Measurements from ENCODE around the gene OR51D1.

The OR51D1 gene

GRCh38 chr11:4636962-4637661 is at the start of gene OR51D1:
Gene OR51D1 (plus strand): TSS chr11:4637477. CDS start chr11:4639791, 2,314 bp downstream.
- peak; percentile 76 for DNase-seq (ENCODE audit: low spot score)

GRCh38 chr11:4589017-4589416 is 48.3 kb upstream of the OR51D1 start:
- DNase-seq (ENCODE audit: low spot score): no peak

GRCh38 chr11:4593739-4594138 is 43.5 kb upstream of the OR51D1 start, which contains the start of gene OR52I1:
Gene OR52I1 (plus strand): TSS chr11:4594039. CDS start chr11:4594039, 0 bp downstream.
- no peak for DNase-seq (ENCODE audit: low spot score)

DNA sequence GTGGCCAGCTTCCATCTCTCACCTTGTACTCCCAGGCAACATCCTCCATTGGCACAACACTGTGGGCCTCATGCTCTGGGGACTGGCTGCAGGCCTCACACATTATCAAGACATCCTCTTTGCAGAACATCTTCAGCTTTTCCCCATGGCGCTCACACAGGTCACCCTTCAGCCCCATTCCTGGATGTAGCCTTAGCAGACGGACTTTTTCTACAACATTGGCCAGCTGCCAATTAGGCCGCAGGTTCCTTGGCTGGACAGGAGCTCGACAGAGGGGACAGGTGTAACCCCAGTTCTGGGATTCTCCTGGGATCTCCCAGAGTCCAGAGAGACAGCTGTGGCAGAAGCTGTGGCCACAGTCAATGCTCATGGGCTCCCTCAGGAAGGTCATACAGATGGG is 32.2 kb upstream of the OR51D1 start:
- no peak for DNase-seq (ENCODE audit: low spot score)

DNA sequence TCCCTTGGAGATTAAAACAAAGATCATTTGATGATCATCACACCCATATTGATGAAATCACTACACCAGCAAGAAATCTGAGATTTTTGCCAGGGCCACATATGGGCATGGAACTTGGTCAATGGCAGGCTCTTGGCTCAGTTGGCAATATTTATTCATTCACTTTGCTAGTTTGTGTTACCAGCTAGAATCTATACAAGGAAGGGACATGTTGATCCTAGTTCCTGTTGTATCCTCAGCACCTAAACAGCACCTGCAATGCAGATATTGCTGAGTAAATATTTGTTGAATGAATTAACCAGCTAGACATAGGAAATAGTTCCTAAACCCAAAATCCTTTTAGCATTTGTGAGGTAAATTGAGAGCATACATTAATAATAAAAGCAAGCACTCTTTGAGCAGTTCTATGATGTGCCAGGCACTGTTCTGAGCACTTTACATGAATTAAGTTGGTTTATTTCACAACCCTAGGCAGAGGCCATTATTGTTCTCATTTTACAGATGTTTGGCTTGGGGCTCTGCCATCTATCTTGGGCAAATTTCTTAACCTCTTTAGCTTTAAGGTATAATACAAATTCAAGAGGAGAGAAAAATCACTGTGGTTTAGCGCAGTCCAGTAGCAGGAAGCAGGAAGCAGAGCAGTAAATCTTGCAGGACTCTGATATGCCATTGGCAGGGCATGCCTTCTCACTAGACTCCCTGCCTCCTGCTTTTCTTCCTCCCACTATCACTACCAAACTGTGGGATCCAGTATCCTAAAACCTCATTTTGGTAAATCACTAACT is 30.9 kb upstream of the OR51D1 start:
- no peak for DNase-seq (ENCODE audit: low spot score)

GRCh38 chr11:4607096-4607495 is 30.2 kb upstream of the OR51D1 start:
- DNase-seq (ENCODE audit: low spot score): no peak

GRCh38 chr11:4607781-4608666 is 29.3 kb upstream of the OR51D1 start, which contains the start of gene TRIM68:
Gene TRIM68 (minus strand): TSS chr11:4608231. CDS start chr11:4605504, 2,727 bp downstream.
- DNase-seq (ENCODE audit: low spot score): peak; percentile 97

DNA sequence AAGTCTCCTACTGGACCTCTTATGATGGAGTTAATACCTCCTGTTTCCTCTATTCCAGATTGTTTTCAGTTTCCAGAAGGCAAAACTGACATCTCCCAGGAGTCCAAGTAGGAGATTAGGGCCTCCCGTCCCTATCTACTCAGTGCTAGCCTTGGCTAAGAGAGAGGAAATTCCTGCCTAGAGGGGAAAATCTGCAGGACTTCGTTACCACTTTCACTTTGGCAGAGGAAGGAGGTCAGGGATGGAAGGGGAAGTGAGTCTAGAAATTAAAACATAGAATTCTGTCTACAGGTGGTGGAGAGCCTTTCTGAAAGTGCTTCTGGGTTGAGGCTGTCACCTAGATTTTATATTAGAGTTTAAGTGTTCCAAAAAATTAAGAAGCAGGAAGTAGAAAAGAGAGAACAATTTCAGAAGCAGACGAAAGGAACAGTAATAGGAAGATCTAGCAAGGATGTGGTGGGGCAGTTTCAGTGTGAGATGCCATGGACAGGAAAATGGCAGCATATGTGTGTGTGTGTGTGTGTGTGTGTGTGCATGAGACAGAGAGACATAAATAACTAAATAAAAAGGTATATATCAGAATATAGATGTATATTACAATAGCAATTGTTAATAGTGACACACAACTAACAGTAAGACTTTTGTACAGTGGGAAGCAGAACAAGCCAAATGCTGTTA is 26.9 kb upstream of the OR51D1 start:
- peak; percentile 39 for DNase-seq (ENCODE audit: low spot score)

DNA sequence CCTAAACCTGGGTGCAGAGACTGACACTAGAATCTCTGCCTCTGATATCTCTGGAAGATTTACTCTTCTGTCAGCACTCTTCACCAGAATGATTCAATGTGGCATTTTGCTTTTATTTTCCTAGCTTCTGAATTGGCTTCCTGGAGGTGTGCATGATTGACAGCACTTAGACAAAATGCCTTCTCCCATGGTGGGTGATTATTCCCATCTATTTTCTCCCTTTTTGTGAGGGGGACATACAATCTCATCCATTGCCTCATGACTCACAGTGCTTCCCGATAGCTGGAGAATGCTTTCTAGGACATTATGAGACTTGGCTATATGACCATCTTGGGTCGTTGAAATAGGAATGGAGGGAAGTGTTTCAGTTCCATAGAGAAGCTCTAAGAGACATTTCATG is 25.3 kb upstream of the OR51D1 start:
- DNase-seq (ENCODE audit: low spot score): no peak

- no peak for DNase-seq (ENCODE audit: low spot score)
Observed at GRCh38 chr11:4615856-4616444, 21.3 kb upstream of the OR51D1 start.

- DNase-seq (ENCODE audit: low spot score): no peak
Observed at GRCh38 chr11:4619514-4619913, 17.8 kb upstream of the OR51D1 start.

GRCh38 chr11:4626207-4627099 is 10.8 kb upstream of the OR51D1 start:
- peak; percentile 69 for DNase-seq (ENCODE audit: low spot score)

DNA sequence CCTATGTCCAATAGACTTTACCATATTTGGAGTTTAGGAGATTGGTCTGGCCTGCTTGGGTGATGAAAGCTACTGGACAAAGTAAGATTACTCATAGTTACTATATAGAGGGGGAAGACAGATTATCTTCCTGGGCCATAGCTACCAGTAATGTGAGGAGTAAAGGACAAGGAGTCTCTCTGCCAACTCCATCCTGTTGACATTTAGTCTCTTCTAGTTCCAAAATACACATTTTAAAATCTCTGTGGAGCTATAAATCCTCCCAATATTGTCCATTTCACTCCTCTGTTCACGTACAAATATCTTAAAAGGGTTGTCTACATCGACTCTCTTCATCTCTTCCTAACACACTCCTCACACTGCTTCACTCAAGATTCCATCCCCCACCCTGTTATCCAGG is 1.1 kb upstream of the OR51D1 start:
- DNase-seq (ENCODE audit: low spot score): no peak

GRCh38 chr11:4637662-4638047 is 378 bp downstream of the OR51D1 start:
- no peak for DNase-seq (ENCODE audit: low spot score)

- no peak for DNase-seq (ENCODE audit: low spot score)
Observed at GRCh38 chr11:4639931-4640330, 2.7 kb downstream of the OR51D1 start.

- DNase-seq (ENCODE audit: low spot score): no peak
Observed at GRCh38 chr11:4641501-4641900, 4.2 kb downstream of the OR51D1 start.

DNA sequence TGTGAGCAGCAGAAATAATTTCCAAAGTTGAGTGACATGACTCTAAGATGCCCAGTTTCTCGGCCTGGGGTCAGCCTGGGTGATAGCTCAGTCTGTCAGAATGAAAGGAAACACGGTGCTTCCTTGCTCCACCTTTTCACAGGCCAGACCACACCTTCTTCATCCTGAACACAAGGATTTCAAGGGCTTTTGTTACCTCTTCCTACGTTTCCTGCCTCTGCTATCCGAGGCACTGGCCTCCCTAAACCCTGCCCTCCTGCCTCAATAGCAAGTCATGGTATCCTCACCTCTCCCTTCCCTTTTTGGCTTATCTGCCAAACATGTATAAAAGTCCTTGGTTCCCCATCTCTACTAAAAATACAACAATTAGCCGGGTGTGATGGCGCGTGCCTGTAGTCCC is 4.8 kb downstream of the OR51D1 start:
- DNase-seq (ENCODE audit: low spot score): no peak

GRCh38 chr11:4643076-4643475 is 5.8 kb downstream of the OR51D1 start:
- DNase-seq (ENCODE audit: low spot score): no peak

DNA sequence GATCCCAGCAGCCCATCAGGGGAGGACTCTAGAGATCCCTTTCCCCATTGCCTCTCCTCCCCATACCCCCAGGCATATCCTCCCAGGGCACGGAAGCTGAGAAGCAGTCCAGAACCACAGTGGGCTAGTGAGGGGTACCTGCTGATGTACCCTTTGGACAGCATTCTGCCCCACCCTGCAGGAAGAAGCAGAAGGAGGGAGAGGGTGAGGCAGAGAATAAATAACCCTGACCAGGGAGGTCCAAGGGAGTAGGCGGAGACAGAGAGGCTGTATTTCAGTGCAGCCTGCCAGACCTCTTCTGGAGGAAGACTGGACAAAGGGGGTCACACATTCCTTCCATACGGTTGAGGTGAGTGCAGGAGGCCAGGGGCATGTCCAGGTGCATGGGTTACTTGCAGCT is 6.4 kb downstream of the OR51D1 start, which contains the start of gene OR51E1:
TSS of gene OR51E1 (plus strand) at position 301 of the 400 bp plus-strand sequence. CDS start 8,545 bp downstream, outside the sequence.
- DNase-seq (ENCODE audit: low spot score): no peak

DNA sequence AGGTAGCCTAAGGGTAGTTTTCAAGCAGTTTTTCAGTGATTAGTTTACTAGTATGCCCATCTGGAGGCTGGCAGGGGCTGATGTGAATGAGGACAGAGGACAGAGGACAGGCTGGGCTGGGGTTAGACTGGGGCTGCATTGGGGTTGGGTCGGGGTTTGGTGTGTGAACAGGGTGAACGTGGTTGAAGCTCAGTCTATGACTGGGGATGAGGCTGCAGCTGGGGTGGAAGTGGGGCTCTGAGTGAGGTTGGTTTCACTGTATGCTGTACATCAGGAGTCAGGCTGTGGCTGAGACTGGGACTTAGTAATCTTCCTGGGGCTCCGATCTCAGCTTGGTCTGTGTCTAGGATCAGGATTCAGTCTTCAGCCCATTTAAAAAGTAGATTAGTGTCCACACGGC is 7.0 kb downstream of the OR51D1 start:
- no peak for DNase-seq (ENCODE audit: low spot score)
